ENCODE results near the gene CIAO2A.

The CIAO2A gene

DNA sequence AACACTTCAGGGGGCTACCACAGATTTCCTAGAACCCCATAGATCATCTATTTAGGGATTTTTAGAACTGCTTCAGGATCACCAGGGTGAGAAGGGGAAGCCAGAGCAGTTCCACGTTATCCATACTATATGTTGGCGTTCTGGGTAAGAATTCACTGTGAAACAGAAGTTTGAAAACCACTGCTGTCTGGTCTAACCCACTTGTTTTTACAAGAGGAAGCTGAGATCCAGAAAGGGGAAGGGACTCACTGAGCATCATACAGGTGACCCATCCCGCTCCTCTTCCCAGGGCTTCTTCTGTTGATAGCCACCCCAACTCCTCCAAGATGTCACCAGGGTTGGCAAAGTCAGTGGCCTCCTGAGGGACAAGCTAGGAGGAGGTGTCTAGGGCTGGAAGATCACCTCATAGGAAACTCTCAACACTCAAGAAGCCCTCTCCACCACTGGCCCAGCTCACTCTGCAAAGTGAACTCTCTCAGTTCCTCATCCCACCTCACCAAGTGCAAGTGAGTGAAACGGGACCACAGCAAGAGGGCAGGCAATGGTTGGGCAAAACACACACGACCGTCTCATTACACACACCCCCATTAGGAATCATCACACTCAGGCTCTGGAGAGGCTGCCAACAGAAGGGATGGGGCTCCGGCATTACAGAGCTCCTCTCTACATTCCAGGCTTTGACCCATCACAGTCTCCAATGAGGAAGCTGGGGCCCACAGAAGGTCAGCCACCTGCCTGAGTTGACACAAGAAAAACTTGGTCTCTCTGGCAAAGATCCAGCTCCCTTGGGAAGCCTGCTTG lies 49.1 kb downstream of the CIAO2A start:
- DNase-seq (ENCODE audit: low spot score): no peak

DNA sequence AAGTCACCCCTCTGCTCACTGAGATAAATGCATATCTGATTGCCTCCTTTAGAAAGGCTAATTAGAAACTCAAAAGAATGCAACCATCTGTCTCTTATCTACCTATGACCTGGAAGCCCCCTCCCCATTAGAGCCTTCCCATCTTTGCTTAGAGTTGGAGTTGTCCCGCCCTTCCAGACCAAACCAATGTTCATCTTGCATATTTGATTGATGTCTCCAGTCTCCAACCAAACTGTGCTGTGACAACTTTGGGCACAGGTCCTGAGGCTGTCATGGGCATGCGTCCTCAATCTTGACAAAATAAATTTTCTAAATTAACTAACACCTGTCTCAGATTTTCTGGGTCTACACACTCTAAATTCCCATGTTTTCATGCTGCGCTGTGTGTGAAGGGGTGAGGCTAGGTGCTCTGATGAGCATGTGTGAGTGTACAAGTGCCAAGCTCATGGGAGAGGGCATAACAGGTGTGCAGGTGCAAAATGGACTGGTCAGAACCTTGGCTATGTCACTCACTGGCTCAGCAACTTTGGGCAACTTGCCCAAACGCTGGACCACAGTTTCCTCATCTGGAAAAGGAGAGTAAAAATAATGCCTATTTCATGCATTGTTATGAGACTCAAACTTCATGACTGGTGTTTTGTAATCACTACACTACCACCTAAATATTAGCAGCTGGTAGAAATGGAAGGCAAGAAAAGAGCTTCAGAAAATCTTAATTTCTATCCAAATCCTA lies 54.6 kb downstream of the CIAO2A start:
- DNase-seq (ENCODE audit: low spot score): no peak

DNA sequence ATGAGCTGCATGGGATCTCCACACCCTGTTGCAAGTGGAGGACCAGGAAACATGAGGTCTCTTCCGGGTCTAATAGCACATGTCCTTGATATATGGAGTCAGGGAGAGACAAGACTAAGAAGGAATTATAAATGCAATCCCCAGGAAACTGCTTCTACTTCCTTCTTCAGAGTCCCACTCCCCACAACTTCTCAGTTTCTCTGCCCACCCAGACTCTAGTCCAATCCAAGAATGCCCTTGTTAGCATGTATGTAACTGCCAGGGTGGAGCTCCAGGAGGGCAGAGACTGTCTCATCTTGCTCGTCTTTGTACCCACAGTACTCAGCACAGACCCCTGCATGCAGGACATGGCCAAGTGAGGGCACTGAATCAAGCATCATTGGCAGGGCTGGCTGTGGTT lies 55.7 kb downstream of the CIAO2A start:
- no peak for DNase-seq (ENCODE audit: low spot score)

DNA sequence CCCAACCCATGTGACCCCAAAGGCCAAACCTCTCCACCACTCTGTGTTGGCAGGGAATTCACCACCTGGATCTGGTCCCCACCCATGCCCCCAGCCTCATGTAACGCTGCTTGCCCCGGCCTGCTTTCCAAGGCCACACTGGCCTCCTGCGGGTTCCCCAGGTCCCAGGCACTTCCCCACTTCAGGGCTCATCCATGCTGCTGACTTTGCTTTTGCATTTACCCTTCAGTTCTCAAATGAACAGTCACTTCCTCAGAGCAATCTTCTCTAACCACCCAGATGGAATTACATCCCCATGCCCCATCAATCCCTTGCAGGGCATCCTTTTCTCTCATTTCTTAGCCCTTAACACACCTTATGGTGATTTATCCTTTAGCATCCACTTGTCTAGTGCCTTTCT lies 56.5 kb downstream of the CIAO2A start:
- no peak for DNase-seq (ENCODE audit: low spot score)

DNA sequence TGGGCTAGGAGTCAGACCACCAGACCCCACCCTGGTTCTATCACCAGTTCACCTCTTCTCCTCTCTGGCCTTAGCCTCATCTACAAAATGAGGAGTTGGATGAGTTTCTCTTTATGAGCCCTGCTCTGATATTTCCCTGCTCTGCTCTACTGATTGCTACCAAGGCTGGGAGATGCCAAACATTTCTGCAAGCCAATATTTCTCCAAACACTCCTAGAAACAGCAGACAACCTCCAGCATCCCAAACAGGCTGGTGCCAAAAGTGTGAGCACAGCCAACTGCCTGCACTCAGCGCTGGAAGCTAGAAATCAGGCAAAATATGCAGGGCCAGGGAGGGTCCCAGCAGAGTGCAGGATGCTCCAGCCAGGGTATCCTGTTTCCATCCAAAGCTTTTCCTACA lies 58.1 kb downstream of the CIAO2A start:
- DNase-seq (ENCODE audit: low spot score): no peak

DNA sequence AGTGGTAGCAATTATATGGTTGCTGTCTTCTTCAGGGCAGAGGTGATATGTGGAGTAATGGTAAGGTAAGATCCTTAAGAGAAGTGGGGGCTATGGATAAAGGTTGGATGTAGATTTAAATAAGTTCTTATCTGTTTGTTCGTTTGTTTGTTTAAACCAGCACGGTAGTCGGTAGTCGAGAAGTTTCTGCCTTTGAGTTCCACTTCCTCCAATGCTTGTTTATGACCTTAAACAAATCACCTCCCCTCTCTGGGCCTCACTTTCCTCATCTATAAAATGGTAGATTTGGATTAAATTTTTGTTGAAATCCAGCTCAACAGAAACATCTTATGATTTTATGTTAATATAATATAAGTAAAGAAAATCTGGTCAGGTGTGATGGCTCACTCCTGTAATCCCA lies 59.1 kb downstream of the CIAO2A start:
- no peak for DNase-seq (ENCODE audit: low spot score)

DNA sequence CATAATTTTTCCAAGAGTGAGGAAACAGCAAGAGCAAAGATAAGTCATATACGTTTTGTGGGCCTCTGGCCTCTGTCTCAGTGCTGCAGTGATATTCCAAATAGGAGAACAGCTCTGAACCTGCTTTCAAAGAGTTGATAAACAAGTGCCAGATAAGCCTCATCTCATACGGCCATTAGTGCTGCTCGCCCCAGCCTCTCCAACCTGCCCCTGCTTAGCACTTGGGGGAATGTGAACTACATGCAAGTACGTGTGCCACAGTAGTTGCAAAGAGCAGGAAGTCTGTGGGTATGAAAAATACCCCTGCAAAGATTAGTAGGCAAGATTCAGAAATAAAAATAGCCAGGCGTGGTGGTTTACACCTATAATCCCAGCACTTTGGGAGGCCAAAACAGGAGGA lies 61.3 kb downstream of the CIAO2A start:
- DNase-seq (ENCODE audit: low spot score): no peak

DNA sequence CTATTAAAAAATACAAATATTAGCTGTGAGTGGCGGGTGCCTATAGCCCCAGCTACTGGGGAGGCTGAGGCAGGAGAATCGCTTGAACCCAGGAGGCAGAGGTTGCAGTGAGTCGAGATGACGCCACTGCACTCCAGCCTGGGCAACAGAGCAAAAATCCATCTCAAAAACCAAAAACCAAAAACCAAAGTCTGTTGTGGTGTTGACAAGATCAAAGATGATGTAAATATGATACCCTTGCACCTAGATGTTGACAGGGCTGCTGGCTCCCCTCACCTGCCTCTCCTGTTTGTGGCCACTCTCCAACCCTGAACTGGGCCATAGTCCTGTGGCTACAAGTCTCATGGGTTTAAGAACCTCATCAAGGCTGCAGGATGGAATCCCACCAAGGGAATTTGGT lies 63.5 kb downstream of the CIAO2A start:
- no peak for DNase-seq (ENCODE audit: low spot score)

DNA sequence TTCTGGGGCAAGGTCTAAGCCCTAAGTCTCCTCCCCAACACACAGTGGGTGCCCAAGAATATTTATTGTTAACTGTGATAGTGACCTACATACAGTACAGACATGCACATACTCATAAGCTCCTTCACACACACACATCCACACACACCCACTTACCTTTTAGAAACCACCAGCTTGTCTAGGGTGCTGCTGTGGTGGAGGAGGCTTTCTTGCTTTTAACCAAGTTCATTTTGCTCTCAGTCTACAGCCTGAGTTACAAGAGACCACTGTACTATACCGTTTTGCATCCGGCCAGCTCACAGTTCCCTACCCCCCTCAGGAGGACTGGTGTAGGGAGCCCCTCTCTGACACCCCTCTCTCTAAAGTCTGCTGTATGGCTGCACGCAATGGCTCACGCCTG lies 64.0 kb downstream of the CIAO2A start:
- no peak for DNase-seq (ENCODE audit: low spot score)

DNA sequence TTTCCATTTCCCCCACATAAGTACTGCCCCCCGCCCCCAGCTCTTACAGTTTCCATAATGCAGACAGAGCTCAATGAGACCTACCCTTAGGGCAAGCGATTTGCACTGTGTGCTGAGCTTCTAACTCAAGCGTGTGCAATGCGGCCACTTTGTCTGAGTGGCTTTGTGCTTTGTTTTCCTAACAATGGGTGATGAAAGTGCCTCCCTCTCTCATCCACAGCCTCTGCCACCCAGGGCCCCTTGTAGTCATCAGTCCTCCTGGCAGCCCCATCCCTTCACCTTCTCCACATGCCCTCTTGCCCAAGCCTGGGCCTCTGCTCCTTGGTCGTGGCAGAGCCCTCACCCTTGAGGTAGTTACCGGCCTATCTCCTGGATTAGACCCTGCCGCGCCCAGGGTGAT lies 64.5 kb downstream of the CIAO2A start:
- DNase-seq (ENCODE audit: low spot score): no peak

DNA sequence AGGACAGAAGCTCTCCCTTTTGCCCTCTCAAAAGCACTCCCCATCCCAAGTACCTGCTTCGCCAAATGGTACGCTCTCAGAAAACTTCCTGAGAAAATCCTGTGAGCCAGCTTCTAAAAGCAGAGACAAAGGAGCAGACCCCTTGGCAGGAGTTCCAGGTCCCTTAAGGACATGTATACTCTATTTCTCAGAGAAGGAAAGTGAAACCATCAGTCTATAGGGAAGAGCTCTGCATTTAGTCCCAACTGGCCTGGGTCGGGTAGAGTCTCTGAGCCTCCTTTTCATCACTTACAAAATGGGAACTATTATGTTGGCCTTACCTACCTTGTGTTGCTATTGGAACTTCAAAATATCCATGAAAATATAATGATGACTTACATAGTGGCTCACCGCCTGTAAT lies 67.0 kb downstream of the CIAO2A start:
- no peak for DNase-seq (ENCODE audit: low spot score)

DNA sequence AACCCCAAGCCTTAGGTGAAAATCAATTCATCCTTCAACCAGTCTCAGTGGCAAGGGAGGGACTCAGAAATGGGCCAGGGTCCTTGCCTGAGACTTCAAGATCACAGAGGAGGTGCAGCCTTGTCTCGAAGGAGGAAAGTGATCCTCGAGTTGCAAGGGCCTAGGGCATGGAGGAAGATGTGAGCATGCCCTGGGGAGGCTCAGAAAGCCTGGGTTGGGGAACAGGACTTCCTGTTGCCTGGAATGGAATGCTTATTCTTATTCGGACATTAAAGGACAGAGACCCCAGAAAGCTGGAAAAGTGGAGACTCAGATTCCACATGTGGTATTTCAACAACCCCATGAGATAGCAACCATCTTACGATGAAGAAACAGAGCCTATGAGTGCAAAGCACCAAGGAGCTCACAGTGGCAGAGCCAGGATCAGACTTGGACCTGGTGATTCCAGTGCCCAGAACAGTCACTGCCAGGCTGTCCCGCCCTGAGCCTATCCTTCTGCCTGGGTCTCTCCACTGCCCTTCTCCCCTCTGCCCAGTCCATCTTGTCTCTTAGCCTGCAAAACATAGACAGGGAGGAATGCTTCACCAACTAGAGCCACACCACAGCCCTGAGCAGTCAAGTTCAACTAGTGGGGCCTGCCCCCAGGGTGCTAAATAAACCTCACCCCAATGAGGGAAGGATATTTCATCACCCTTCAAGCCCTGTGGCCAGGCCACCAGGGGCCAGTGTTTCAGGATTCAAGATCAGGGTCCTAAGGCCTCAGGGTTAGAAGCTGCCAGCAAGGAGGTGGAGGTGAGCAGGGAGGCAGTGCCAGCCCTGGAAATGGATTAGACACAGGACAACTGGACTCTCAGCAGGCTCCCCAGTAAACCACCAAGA lies 69.2 kb downstream of the CIAO2A start:
- no peak for DNase-seq (ENCODE audit: low spot score)

DNA sequence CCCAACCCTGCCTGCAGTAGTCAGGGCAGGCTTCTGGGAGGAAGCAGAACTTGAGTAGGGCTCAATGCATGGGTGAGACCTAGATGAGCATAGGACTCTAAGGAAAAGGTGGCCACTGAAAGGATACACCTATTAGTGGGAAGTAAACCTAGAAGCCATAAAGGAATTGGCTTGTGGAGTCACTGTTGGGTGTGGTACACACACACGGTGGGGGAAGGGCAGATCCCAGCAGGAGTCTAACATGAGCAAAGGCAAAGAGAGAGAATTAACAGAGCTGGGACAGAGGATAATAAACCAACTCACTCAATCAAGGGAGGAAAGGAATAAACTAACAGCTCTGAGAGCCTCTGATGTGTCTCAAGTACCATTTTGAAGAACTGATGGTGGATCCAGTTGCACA lies 70.4 kb downstream of the CIAO2A start:
- no peak for DNase-seq (ENCODE audit: low spot score)

DNA sequence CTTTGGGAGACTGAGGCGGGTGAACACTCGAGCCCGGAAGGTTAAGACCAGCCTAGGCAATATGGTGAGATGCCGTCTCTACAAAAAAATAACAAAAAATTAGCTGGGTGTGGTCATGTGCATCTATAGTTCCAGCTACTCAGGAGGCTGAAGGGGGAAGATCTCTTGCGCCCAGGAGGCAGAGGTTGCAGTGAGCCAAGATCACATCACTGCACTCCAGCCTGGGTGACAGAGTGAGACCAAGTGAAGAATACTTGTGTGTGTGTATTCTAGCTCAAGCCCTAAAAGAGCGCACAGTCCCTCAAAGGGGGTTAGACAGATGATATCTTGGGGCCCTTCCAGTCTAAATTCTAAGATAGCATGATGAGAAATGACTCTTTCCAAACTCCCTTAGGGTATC lies 71.1 kb downstream of the CIAO2A start:
- no peak for DNase-seq (ENCODE audit: low spot score)

Measured in CD4-positive, alpha-beta T cell treated with Interleukin-15 for 4 hours (primary cell).